ENCODE measurements around the gene ATP2C2. TPM values are rescaled to one million over a fixed set of nuclear protein-coding genes. Genes with fewer than 3 reads are reported as not detected.

Gene ATP2C2
- total RNA-seq, 4 donors from 2014 or later = 1.1 to 25.8 (median 5.6) TPM

- peaks cover 0 to 51% (median 0%) of the 10 kb centered on the region in 4 donors for H3K27me3 ChIP-seq
- intact Hi-C loops (cut with DNase I) = no loop called here
- H3K9me3 ChIP-seq = no peaks in the 10 kb centered on the region
- DNase-seq = no peak
- no peaks in the 10 kb centered on the region for H3K36me3 ChIP-seq
- WGBS, 2 donors = 37 to 62% methylated on average over 8 of the region's 10 CpGs
- no peak overlapping the region for H3K4me3 ChIP-seq
- TF ChIP-seq CTCF (IDR thresholded peaks at IDR 0.05) = no peak
- no peak for TF ChIP-seq POLR2A (IDR thresholded peaks at IDR 0.05)
- H3K27ac ChIP-seq = no peak overlapping the region
- H3K4me1 ChIP-seq = peaks cover 0 to 29% (median 0%) of the 10 kb centered on the region in 3 donors
Observed at GRCh38 chr16:84408314-84408690, 40.0 kb downstream of the ATP2C2 start.

GRCh38 chr16:84408856-84409255 lies 40.5 kb downstream of the ATP2C2 start:
- Histone ChIP-seq H3K4me1 (peaks cover 0 to 29% (median 0%) of the 10 kb centered on the region in 3 donors), H3K9me3 (no peaks in the 10 kb centered on the region), H3K27me3 (peaks cover 0 to 50% (median 0%) of the 10 kb centered on the region in 4 donors), H3K4me3 (no peak overlapping the region), H3K27ac (no peak overlapping the region), H3K36me3 (no peaks in the 10 kb centered on the region)
- 60 to 70% methylated on average over 2 of the region's 2 CpGs for WGBS, 2 donors
- no peak for DNase-seq
- no peak for TF ChIP-seq POLR2A (IDR thresholded peaks at IDR 0.05)
- no peak for TF ChIP-seq CTCF (IDR thresholded peaks at IDR 0.05)
- intact Hi-C loops (cut with DNase I) = no loop called here

GRCh38 chr16:84410361-84411138 lies 42.2 kb downstream of the ATP2C2 start:
- Histone ChIP-seq H3K27ac (no peak overlapping the region), H3K27me3 (peaks cover 0 to 40% (median 0%) of the 10 kb centered on the region in 4 donors), H3K36me3 (no peaks in the 10 kb centered on the region), H3K4me3 (no peak overlapping the region), H3K9me3 (no peaks in the 10 kb centered on the region), H3K4me1 (peaks cover 0 to 29% (median 0%) of the 10 kb centered on the region in 3 donors)
- intact Hi-C loops (cut with DNase I) = no loop called here
- TF ChIP-seq POLR2A (IDR thresholded peaks at IDR 0.05) (no peak), CTCF (IDR thresholded peaks at IDR 0.05) (no peak)
- 62 to 73% methylated on average over 8 to 10 of the region's 11 CpGs for WGBS, 2 donors
- no peak for DNase-seq

- DNase-seq = no peak
- TF ChIP-seq CTCF (IDR thresholded peaks at IDR 0.05) = no peak
- TF ChIP-seq POLR2A (IDR thresholded peaks at IDR 0.05) = no peak
- Histone ChIP-seq H3K4me1 (peaks cover 0 to 21% (median 0%) of the 10 kb centered on the region in 3 donors), H3K9me3 (no peaks in the 10 kb centered on the region), H3K4me3 (no peak overlapping the region), H3K36me3 (no peaks in the 10 kb centered on the region), H3K27me3 (peaks cover 0 to 28% (median 0%) of the 10 kb centered on the region in 4 donors), H3K27ac (no peak overlapping the region)
- intact Hi-C loops (cut with DNase I) = no loop called here
- 83 to 88% methylated on average over 2 of the region's 2 CpGs for WGBS, 2 donors
Observed at GRCh38 chr16:84411768-84412167, 43.4 kb downstream of the ATP2C2 start.

GRCh38 chr16:84412262-84412661 lies 43.9 kb downstream of the ATP2C2 start:
- Histone ChIP-seq H3K4me3 (no peak overlapping the region), H3K27me3 (peaks cover 0 to 23% (median 0%) of the 10 kb centered on the region in 4 donors), H3K9me3 (no peaks in the 10 kb centered on the region), H3K36me3 (no peaks in the 10 kb centered on the region), H3K27ac (no peak overlapping the region), H3K4me1 (peaks cover 0 to 21% (median 0%) of the 10 kb centered on the region in 3 donors)
- WGBS, 2 donors = 81 to 86% methylated on average over 9 to 10 of the region's 11 CpGs
- TF ChIP-seq POLR2A (IDR thresholded peaks at IDR 0.05) = no peak
- no peak for TF ChIP-seq CTCF (IDR thresholded peaks at IDR 0.05)
- intact Hi-C loops (cut with DNase I) = no loop called here
- no peak for DNase-seq

Data from esophagus squamous epithelium (tissue), 5 donors.